Measurements from ENCODE around the gene SLC43A1.

The SLC43A1 gene

GRCh38 chr11:57499983-57500461, 15.5 kb downstream of the SLC43A1 start:
- H2BK15ac ChIP-seq (ENCODE audit: low read length): no peak overlapping the region
- H4K8ac ChIP-seq (ENCODE audit: low read depth, low read length): no peak overlapping the region
- H3K27me3 ChIP-seq (ENCODE audit: control insufficient read depth in 3 of 3, insufficient read depth in 3 of 3, low read depth in 1 of 3, low read length in 3 of 3): peaks cover 0 to 12% (median 0%) of the 10 kb centered on the region in 3 experiments
- H3K4me1 ChIP-seq (ENCODE audit: control insufficient read depth in 2 of 2, insufficient read depth in 1 of 2, low read depth in 1 of 2, low read length in 2 of 2): peaks cover 7 to 11% of the 10 kb centered on the region in 2 donors
- H3K27ac ChIP-seq (replicated peaks; ENCODE audit: low read length): no peak overlapping the region
- WGBS, 2 donors (ENCODE audit: extremely low coverage in 2 of 2, insufficient read length in 2 of 2, insufficient replicate concordance in 1 of 2): no CpG with 5 or more reads among the region's 12 CpGs
- H3K4me2 ChIP-seq (ENCODE audit: insufficient read depth, low read length, poor library complexity, severe bottlenecking): peak overlapping the region; percentile 59
- H3K36me3 ChIP-seq (replicated peaks in 1 of 2; ENCODE audit: control insufficient read depth in 2 of 2, insufficient read depth in 2 of 2, low read length in 2 of 2): no peaks in the 10 kb centered on the region
- no peak overlapping the region for H2BK12ac ChIP-seq (ENCODE audit: low read length)
- no peak overlapping the region for H4K91ac ChIP-seq (ENCODE audit: low read depth, low read length, poor library complexity)
- peak overlapping the region in 1 of 2 donors; percentile 13 for H3K4me3 ChIP-seq (ENCODE audit: low read length in 2 of 2)
- H3K23ac ChIP-seq (ENCODE audit: low read depth, low read length, poor library complexity): no peak overlapping the region
- H2BK5ac ChIP-seq (ENCODE audit: low read length): peak overlapping the region; percentile 54
- no peaks in the 10 kb centered on the region for H3K9me3 ChIP-seq (replicated peaks in 1 of 2; ENCODE audit: control insufficient read depth in 2 of 2, insufficient read depth in 1 of 2, low read depth in 1 of 2, low read length in 2 of 2)
- H3K18ac ChIP-seq (ENCODE audit: low read length): no peak overlapping the region
- no peak overlapping the region for H3K4ac ChIP-seq (ENCODE audit: low read length)
- H3K79me1 ChIP-seq (ENCODE audit: low read depth, low read length): no peaks in the 10 kb centered on the region
- no peak overlapping the region for H2AK5ac ChIP-seq (ENCODE audit: low read depth, low read length)
- H3K14ac ChIP-seq (ENCODE audit: low read length): no peak overlapping the region
- H2AFZ ChIP-seq (ENCODE audit: low read length): peak overlapping the region; percentile 91
- H2BK120ac ChIP-seq (ENCODE audit: low read depth, low read length): no peak overlapping the region
- no peak overlapping the region for H3K9ac ChIP-seq (ENCODE audit: low read depth, low read length, poor library complexity)
- DNase-seq (ENCODE audit: low spot score): no peak

DNA sequence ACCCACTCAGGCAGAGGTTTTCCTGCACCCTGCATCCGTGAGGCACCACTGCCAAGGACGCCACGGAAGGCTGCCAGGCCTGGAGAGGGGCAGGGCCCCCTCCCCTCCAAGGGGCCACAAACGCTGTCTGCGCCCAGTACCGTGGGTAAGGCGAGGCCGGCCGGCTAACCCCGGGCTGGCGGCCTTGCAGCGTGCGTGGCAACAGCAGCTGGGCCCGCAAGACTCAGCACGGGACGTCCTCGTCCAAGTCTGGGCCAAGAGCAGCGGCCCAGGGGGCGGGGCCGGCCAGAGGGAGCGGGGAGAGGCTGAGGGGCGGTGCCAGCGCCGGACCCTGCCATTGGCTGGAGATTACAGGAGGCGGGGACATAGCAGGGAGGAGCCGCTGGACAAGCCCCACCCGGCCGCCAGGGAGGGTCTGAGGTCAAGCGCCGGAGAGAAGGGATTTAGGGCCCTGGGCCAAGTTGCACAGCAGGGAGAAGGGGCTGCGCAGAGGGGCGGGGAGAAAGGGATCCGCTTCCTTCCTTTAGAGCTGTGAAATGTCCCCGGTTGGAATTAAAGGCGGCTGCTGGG, 16.0 kb downstream of the SLC43A1 start:
- no peak overlapping the region for H4K8ac ChIP-seq (ENCODE audit: low read depth, low read length)
- H3K36me3 ChIP-seq (replicated peaks in 1 of 2; ENCODE audit: control insufficient read depth in 2 of 2, insufficient read depth in 2 of 2, low read length in 2 of 2): no peaks in the 10 kb centered on the region
- no peak overlapping the region for H3K4ac ChIP-seq (ENCODE audit: low read length)
- H2BK12ac ChIP-seq (ENCODE audit: low read length): no peak overlapping the region
- peak; percentile 91 for DNase-seq (ENCODE audit: low spot score)
- no peak overlapping the region for H3K27ac ChIP-seq (replicated peaks; ENCODE audit: low read length)
- H3K79me1 ChIP-seq (ENCODE audit: low read depth, low read length): no peaks in the 10 kb centered on the region
- peaks cover 7 to 11% of the 10 kb centered on the region in 2 donors for H3K4me1 ChIP-seq (ENCODE audit: control insufficient read depth in 2 of 2, insufficient read depth in 1 of 2, low read depth in 1 of 2, low read length in 2 of 2)
- no peaks in the 10 kb centered on the region for H3K9me3 ChIP-seq (replicated peaks in 1 of 2; ENCODE audit: control insufficient read depth in 2 of 2, insufficient read depth in 1 of 2, low read depth in 1 of 2, low read length in 2 of 2)
- H3K4me3 ChIP-seq (ENCODE audit: low read length in 2 of 2): peak overlapping the region; percentile 29 to 56
- no peak overlapping the region for H3K9ac ChIP-seq (ENCODE audit: low read depth, low read length, poor library complexity)
- H2BK15ac ChIP-seq (ENCODE audit: low read length): no peak overlapping the region
- H2BK5ac ChIP-seq (ENCODE audit: low read length): no peak overlapping the region
- peak overlapping the region; percentile 59 for H3K4me2 ChIP-seq (ENCODE audit: insufficient read depth, low read length, poor library complexity, severe bottlenecking)
- H2AFZ ChIP-seq (ENCODE audit: low read length): peak overlapping the region; percentile 91
- no peak overlapping the region for H2AK5ac ChIP-seq (ENCODE audit: low read depth, low read length)
- peaks cover 0 to 12% (median 0%) of the 10 kb centered on the region in 3 experiments for H3K27me3 ChIP-seq (ENCODE audit: control insufficient read depth in 3 of 3, insufficient read depth in 3 of 3, low read depth in 1 of 3, low read length in 3 of 3)
- no peak overlapping the region for H2BK120ac ChIP-seq (ENCODE audit: low read depth, low read length)
- H3K18ac ChIP-seq (ENCODE audit: low read length): no peak overlapping the region
- no peak overlapping the region for H4K91ac ChIP-seq (ENCODE audit: low read depth, low read length, poor library complexity)
- H3K14ac ChIP-seq (ENCODE audit: low read length): no peak overlapping the region
- no peak overlapping the region for H3K23ac ChIP-seq (ENCODE audit: low read depth, low read length, poor library complexity)
- no CpG with 5 or more reads among the region's 35 CpGs for WGBS, 2 donors (ENCODE audit: extremely low coverage in 2 of 2, insufficient read length in 2 of 2, insufficient replicate concordance in 1 of 2)

GRCh38 chr11:57498540-57498939, 17.0 kb downstream of the SLC43A1 start:
- Histone ChIP-seq H4K91ac (ENCODE audit: low read depth, low read length, poor library complexity) (no peak overlapping the region), H3K36me3 (replicated peaks in 1 of 2; ENCODE audit: control insufficient read depth in 2 of 2, insufficient read depth in 2 of 2, low read length in 2 of 2) (no peaks in the 10 kb centered on the region), H2BK120ac (ENCODE audit: low read depth, low read length) (no peak overlapping the region), H3K9me3 (replicated peaks in 1 of 2; ENCODE audit: control insufficient read depth in 2 of 2, insufficient read depth in 1 of 2, low read depth in 1 of 2, low read length in 2 of 2) (no peaks in the 10 kb centered on the region), H2AFZ (ENCODE audit: low read length) (no peak overlapping the region), H3K4me3 (ENCODE audit: low read length in 2 of 2) (no peak overlapping the region), H3K23ac (ENCODE audit: low read depth, low read length, poor library complexity) (no peak overlapping the region), H3K14ac (ENCODE audit: low read length) (no peak overlapping the region), H3K4me1 (ENCODE audit: control insufficient read depth in 2 of 2, insufficient read depth in 1 of 2, low read depth in 1 of 2, low read length in 2 of 2) (peaks cover 8 to 11% of the 10 kb centered on the region in 2 donors), H3K27me3 (ENCODE audit: control insufficient read depth in 3 of 3, insufficient read depth in 3 of 3, low read depth in 1 of 3, low read length in 3 of 3) (peaks cover 0 to 12% (median 0%) of the 10 kb centered on the region in 3 experiments), H3K4me2 (ENCODE audit: insufficient read depth, low read length, poor library complexity, severe bottlenecking) (no peak overlapping the region), H2BK15ac (ENCODE audit: low read length) (no peak overlapping the region), H2BK12ac (ENCODE audit: low read length) (no peak overlapping the region), H3K4ac (ENCODE audit: low read length) (no peak overlapping the region), H4K8ac (ENCODE audit: low read depth, low read length) (no peak overlapping the region), H3K79me1 (ENCODE audit: low read depth, low read length) (no peaks in the 10 kb centered on the region), H3K18ac (ENCODE audit: low read length) (no peak overlapping the region), H2BK5ac (ENCODE audit: low read length) (no peak overlapping the region), H2AK5ac (ENCODE audit: low read depth, low read length) (no peak overlapping the region), H3K27ac (replicated peaks; ENCODE audit: low read length) (no peak overlapping the region), H3K9ac (ENCODE audit: low read depth, low read length, poor library complexity) (no peak overlapping the region)
- DNase-seq (ENCODE audit: low spot score): no peak
- WGBS, 2 donors (ENCODE audit: extremely low coverage in 2 of 2, insufficient read length in 2 of 2, insufficient replicate concordance in 1 of 2): no CpG with 5 or more reads among the region's 6 CpGs

GRCh38 chr11:57497303-57498247, 17.9 kb downstream of the SLC43A1 start:
- WGBS, 2 donors (ENCODE audit: extremely low coverage in 2 of 2, insufficient read length in 2 of 2, insufficient replicate concordance in 1 of 2): no CpG with 5 or more reads among the region's 15 CpGs
- Histone ChIP-seq H3K18ac (ENCODE audit: low read length) (no peak overlapping the region), H2AFZ (ENCODE audit: low read length) (no peak overlapping the region), H2BK12ac (ENCODE audit: low read length) (no peak overlapping the region), H3K79me1 (ENCODE audit: low read depth, low read length) (no peaks in the 10 kb centered on the region), H3K36me3 (replicated peaks in 1 of 2; ENCODE audit: control insufficient read depth in 2 of 2, insufficient read depth in 2 of 2, low read length in 2 of 2) (no peaks in the 10 kb centered on the region), H2BK15ac (ENCODE audit: low read length) (no peak overlapping the region), H3K4me1 (ENCODE audit: control insufficient read depth in 2 of 2, insufficient read depth in 1 of 2, low read depth in 1 of 2, low read length in 2 of 2) (peaks cover 8 to 11% of the 10 kb centered on the region in 2 donors), H3K27ac (replicated peaks; ENCODE audit: low read length) (no peak overlapping the region), H2AK5ac (ENCODE audit: low read depth, low read length) (no peak overlapping the region), H2BK120ac (ENCODE audit: low read depth, low read length) (no peak overlapping the region), H3K9ac (ENCODE audit: low read depth, low read length, poor library complexity) (no peak overlapping the region), H3K9me3 (replicated peaks in 1 of 2; ENCODE audit: control insufficient read depth in 2 of 2, insufficient read depth in 1 of 2, low read depth in 1 of 2, low read length in 2 of 2) (no peaks in the 10 kb centered on the region), H3K27me3 (ENCODE audit: control insufficient read depth in 3 of 3, insufficient read depth in 3 of 3, low read depth in 1 of 3, low read length in 3 of 3) (peaks cover 0 to 12% (median 0%) of the 10 kb centered on the region in 3 experiments), H3K4ac (ENCODE audit: low read length) (no peak overlapping the region), H3K4me2 (ENCODE audit: insufficient read depth, low read length, poor library complexity, severe bottlenecking) (no peak overlapping the region), H4K91ac (ENCODE audit: low read depth, low read length, poor library complexity) (no peak overlapping the region), H3K23ac (ENCODE audit: low read depth, low read length, poor library complexity) (no peak overlapping the region), H2BK5ac (ENCODE audit: low read length) (no peak overlapping the region), H3K14ac (ENCODE audit: low read length) (no peak overlapping the region), H3K4me3 (ENCODE audit: low read length in 2 of 2) (no peak overlapping the region), H4K8ac (ENCODE audit: low read depth, low read length) (no peak overlapping the region)
- no peak for DNase-seq (ENCODE audit: low spot score)
